Heart right ventricle (tissue), 16 donors: ENCODE measurements around the gene HKDC1. TPM values are rescaled to one million over a fixed set of nuclear protein-coding genes. Genes with fewer than 3 reads are reported as not detected.

Experiments
- ATAC-seq, 8 donors: fragments of 200-7000 bp; cut with Tn5 transposase; one replicate each; pipeline ENCODE4 v1.9.1; 2020; ENCODE audit warnings: mild to moderate bottlenecking in 8 of 8, moderate library complexity in 8 of 8, moderate number of reproducible peaks in 1 of 8
- DNase-seq, 2 donors: peaks; one replicate each; pipeline ENCODE4 v3.0.0-alpha.2; 2020
- H3K27ac ChIP-seq, 10 donors: fragments of 200-600 bp; sonication (generic) in 2 of 10; one replicate each; pipeline versions ENCODE4 v1.5.0 to v1.8.0; 2020 to 2022; ENCODE audit warnings: mild to moderate bottlenecking in 3 of 10
- H3K27me3 ChIP-seq, 7 donors: fragments of 200-600 bp; one replicate each; pipeline ENCODE4 v1.8.0; 2021 to 2022; ENCODE audit warnings: mild to moderate bottlenecking in 2 of 7
- H3K36me3 ChIP-seq, 9 donors: fragments of 200-600 bp; sonication (generic) in 1 of 9; one replicate each; pipeline versions ENCODE4 v1.5.0 to v1.8.0; 2020 to 2022; ENCODE audit warnings: mild to moderate bottlenecking in 2 of 9
- H3K4me1 ChIP-seq, 9 donors: fragments of 200-600 bp; sonication (generic) in 1 of 9; one replicate each; pipeline versions ENCODE4 v1.5.0 to v1.8.0; 2020 to 2022; ENCODE audit warnings: mild to moderate bottlenecking in 4 of 9
- H3K4me3 ChIP-seq, 10 donors: fragments of 200-600 bp; sonication (generic) in 2 of 10; one replicate each; pipeline versions ENCODE4 v1.5.0 to v1.8.0; 2020 to 2022; ENCODE audit warnings: mild to moderate bottlenecking in 7 of 10, moderate library complexity in 2 of 10
- H3K9me3 ChIP-seq, 11 donors: fragments of 200-600 bp in 10 of 11; sonication (generic) in 2 of 11; one replicate each; pipeline versions ENCODE4 v1.5.0 to v1.8.0; 2013 to 2022; ENCODE audit warnings: mild to moderate bottlenecking in 2 of 11, control low read depth in 1 of 11, moderate library complexity in 1 of 11
- WGBS, 2 donors: extraction: QIAGEN DNeasy Blood & Tissue Kit; methylation state at CpG; one replicate each; pipeline ENCODE4 v1.1.7; 2013; ENCODE audit warnings: inconsistent platforms in 1 of 2; 5-methylcytosine and 5-hydroxymethylcytosine counted together
- intact Hi-C, 10 donors: fragments of 100-400 bp; cut with DNase I; formaldehyde crosslinking; loops; one replicate each; pipeline versions ENCODE4 v1.11.1 to v1.14.2; 2022
- polyA plus RNA-seq, 2 donors: library from polyadenylated mRNA; stranded (reverse); fragments of 200-250 nt; gene quantifications; one replicate each; pipeline ENCODE4 v1.2.3, GENCODE V29; 2013
- total RNA-seq, 10 donors: library from RNA; stranded (reverse); fragmentation: NEBNext Ultra II Directional in 3 of 10; extraction: Animal tissue kit (Norgen Biotek cat#: 25700) in 3 of 10; gene quantifications; one replicate each; pipeline versions ENCODE4 v1.2.1 to v1.2.4, GENCODE V29; 2021 to 2023
- TF ChIP-seq, protein P1 (sequence below), 9 donors: fragments of 200-600 bp; sonication (generic) in 2 of 9; IDR thresholded peaks; one replicate each; pipeline versions ENCODE4 v1.5.0 to v1.8.0; 2021 to 2022; ENCODE audit warnings: antibody characterized with exemption in 9 of 9, mild to moderate bottlenecking in 5 of 9, moderate library complexity in 1 of 9
- donor health status: Arrhythmogenic right ventricular cardiomyopathy.
- donor health status: ischemic (EF 13 %, LVEDD 7.1; RV severe dilation, severe dysfunction).
- donor health status: healthy with polysubstance abuse.
- donor health status: DM: no; HTN: yes; CAD: no.
- donor health status: DM: no; HTN: no; CAD: no.
- donor health status: ischemic (EF 25% LVEDD 6.9; RV normal size, moderate dysfunction).
- donor health status: ischemic (EF 25% LVEDD 5.7; RV mildly dilated, moderate dysfunction).
- donor health status: healthy.
- donor health status: DM: yes; HTN: yes; CAD: no.
- donor health status: Ischemic cardiomyopathy.
- donor health status: ischemic (EF 35%, LVEDD 5.7; RV mildly dilated, moderate dysfunction).
- donor health status: nonischemic (EF 11% LVEDD 7.7; RV severe dilation, severe dysfunction).
- donor health status: DM: yes; HTN: yes; CAD: no.
- donor health status: PGD.
- donor health status: ischemic (EF 29% LVEDD 5.4; RV normal size, mild dysfunction).
- donor health status: nonischemic (EF 23%, LVEDD 6.1; RV moderate dilation, normal function).

The HKDC1 gene
- total and polyA plus RNA-seq, 12 donors: 0.03 to 0.07 TPM; not detected in 10

DNA sequence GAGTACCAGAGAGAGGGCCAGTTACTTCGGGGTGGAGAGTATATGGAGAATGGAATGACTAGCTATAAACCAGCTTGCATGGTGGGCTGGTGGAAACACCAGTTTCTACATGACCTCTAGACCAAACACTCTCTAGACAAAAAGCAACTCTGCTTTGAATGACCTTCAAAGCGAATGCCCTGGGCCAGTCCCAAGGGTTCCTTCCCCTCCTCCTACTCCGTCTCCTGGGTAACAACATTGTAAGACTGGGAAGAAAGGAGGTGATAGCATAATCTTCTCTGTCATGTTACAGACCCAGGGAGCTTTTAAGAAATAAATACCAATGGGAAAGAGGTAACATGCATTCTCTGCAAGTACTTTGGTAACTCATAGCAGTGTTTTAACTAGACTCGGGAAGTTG, 65.6 kb downstream of the HKDC1 start:
- H3K4me3 ChIP-seq: no peak overlapping the region
- peaks cover 0 to 7% (median 0%) of the 10 kb centered on the region in 11 donors for H3K9me3 ChIP-seq
- intact Hi-C loops: no loop called here
- DNase-seq (no peak), ATAC-seq (no peak)
- H3K4me1 ChIP-seq: peaks cover 0 to 11% (median 0%) of the 10 kb centered on the region in 9 donors
- no peaks in the 10 kb centered on the region for H3K27me3 ChIP-seq
- TF ChIP-seq, protein P1, sequence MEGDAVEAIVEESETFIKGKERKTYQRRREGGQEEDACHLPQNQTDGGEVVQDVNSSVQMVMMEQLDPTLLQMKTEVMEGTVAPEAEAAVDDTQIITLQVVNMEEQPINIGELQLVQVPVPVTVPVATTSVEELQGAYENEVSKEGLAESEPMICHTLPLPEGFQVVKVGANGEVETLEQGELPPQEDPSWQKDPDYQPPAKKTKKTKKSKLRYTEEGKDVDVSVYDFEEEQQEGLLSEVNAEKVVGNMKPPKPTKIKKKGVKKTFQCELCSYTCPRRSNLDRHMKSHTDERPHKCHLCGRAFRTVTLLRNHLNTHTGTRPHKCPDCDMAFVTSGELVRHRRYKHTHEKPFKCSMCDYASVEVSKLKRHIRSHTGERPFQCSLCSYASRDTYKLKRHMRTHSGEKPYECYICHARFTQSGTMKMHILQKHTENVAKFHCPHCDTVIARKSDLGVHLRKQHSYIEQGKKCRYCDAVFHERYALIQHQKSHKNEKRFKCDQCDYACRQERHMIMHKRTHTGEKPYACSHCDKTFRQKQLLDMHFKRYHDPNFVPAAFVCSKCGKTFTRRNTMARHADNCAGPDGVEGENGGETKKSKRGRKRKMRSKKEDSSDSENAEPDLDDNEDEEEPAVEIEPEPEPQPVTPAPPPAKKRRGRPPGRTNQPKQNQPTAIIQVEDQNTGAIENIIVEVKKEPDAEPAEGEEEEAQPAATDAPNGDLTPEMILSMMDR (IDR thresholded peaks at IDR 0.05): no peak
- 63 to 71% methylated on average over 4 of the region's 4 CpGs for WGBS, 2 donors
- no peaks in the 10 kb centered on the region for H3K36me3 ChIP-seq
- H3K27ac ChIP-seq: no peak overlapping the region

DNA sequence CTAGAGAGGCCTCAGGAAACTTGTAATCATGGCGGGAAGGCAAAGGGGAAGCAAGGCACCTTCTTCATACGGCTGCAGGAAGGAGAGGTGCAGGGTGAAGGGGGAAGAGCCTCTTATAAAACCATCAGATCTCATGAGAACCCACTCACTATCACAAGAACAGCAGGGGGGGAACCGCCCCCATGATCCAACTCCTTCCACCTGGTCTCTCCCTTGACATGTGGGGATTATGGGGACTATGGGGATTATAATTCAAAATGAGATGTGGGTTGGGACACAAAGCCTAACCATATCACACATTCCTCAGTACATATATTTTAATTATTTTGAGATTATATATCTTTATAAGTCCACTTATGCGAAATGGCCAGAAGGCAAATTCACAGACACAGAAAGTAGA, 67.0 kb downstream of the HKDC1 start:
- 79 to 95% methylated on average over 4 of the region's 4 CpGs for WGBS, 2 donors
- H3K27ac ChIP-seq: no peak overlapping the region
- intact Hi-C loops: no loop called here
- no peaks in the 10 kb centered on the region for H3K9me3 ChIP-seq
- no peaks in the 10 kb centered on the region for H3K27me3 ChIP-seq
- DNase-seq: no peak
- H3K4me3 ChIP-seq: no peak overlapping the region
- H3K36me3 ChIP-seq: no peaks in the 10 kb centered on the region
- H3K4me1 ChIP-seq: peaks cover 0 to 11% (median 0%) of the 10 kb centered on the region in 9 donors
- no peak for ATAC-seq
- TF ChIP-seq, protein P1 (IDR thresholded peaks at IDR 0.05): no peak

DNA sequence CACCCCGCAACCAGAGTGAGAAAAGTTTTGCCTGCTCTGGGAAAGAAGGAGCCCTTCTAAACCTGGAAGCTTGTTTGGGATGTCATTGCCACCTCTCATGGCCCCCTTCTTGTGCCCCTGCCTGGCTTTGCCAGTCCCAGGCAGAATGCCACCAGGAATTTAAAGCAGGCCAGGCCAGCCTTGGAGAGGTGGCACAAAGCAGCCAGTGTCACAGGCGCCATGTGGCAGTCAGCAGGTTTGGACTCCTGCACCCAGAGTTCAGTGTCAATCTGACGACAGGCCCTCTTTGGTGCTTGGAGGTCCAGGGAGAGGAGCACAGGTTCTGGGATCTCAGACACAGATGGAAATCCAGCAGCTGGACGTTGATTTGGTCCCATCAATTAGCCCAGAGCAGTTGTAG, 70.9 kb downstream of the HKDC1 start:
- Histone ChIP-seq H3K27me3 (no peaks in the 10 kb centered on the region), H3K9me3 (no peaks in the 10 kb centered on the region), H3K4me1 (peaks cover 0 to 7% (median 0%) of the 10 kb centered on the region in 9 donors), H3K27ac (no peak overlapping the region), H3K36me3 (no peaks in the 10 kb centered on the region), H3K4me3 (no peak overlapping the region)
- TF ChIP-seq, protein P1 (IDR thresholded peaks at IDR 0.05): no peak
- 67 to 70% methylated on average over 4 of the region's 4 CpGs for WGBS, 2 donors
- DNase-seq (no peak), ATAC-seq (peak in 6 of 8 donors; percentile 29 to 75 (median 56))
- intact Hi-C loops: no loop called here

DNA sequence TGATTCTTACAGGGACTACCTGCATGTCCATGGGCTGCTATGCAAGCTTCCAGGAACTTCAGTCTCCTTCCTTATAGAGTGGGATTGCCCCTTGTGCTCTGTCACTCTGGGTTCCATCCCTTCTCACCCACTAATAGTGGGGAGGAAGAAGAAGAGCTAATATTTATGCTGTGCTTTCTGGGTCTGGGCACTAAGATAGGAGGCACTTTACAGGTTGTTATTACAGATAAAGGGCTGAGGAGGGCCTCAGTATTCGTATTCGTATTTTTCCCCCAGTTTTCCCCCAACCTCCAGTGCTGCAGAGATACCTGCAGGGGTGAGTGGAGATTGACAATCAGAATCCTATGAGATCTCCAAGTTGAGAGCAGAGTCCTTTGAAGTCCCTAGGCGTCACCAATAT, 72.3 kb downstream of the HKDC1 start:
- Histone ChIP-seq H3K9me3 (no peaks in the 10 kb centered on the region), H3K4me1 (peaks cover 0 to 7% (median 0%) of the 10 kb centered on the region in 9 donors), H3K36me3 (no peaks in the 10 kb centered on the region), H3K27ac (no peak overlapping the region), H3K27me3 (no peaks in the 10 kb centered on the region), H3K4me3 (no peak overlapping the region)
- intact Hi-C loops: no loop called here
- TF ChIP-seq, protein P1 (IDR thresholded peaks at IDR 0.05): no peak
- WGBS, 2 donors: 60 to 70% methylated on average over 3 of the region's 3 CpGs
- no peak for ATAC-seq
- no peak for DNase-seq
